GM23338 (cell line): ENCODE results near the gene SLC26A1. TPM values are rescaled to one million over a fixed set of nuclear protein-coding genes. Genes with fewer than 3 reads are reported as not detected.

Experiments
- ATAC-seq: fragments of 200-7000 bp; cut with Tn5 transposase; 3 replicates; pipeline ENCODE4 v1.9.1; 2020
- DNase-seq: peaks from one replicate; pipeline ENCODE4 v3.0.0-alpha.2; 2015; ENCODE audit warnings: low spot score
- H2AFZ ChIP-seq: fragments of 200-600 bp; sonication (generic); 2 replicates; pipeline ENCODE4 v1.8.0; 2016; ENCODE audit warnings: antibody characterized with exemption, mild to moderate bottlenecking, moderate library complexity
- H3F3A ChIP-seq: fragments of 200-600 bp; sonication (generic); replicated peaks from 2 replicates; pipeline ENCODE4 v1.8.0; 2017; ENCODE audit warnings: antibody characterized with exemption, mixed run types, low read depth
- H3K27ac ChIP-seq: fragments of 200-600 bp; sonication (generic); 2 replicates; pipeline ENCODE4 v1.6.1; 2016; ENCODE audit warnings: low read depth
- H3K27me3 ChIP-seq: fragments of 200-600 bp; sonication (generic); 2 replicates; pipeline ENCODE4 v1.8.0; 2016; ENCODE audit warnings: mild to moderate bottlenecking, mixed run types, moderate library complexity; ENCODE audit not compliant: insufficient read depth
- H3K36me3 ChIP-seq: fragments of 200-600 bp; sonication (generic); 2 replicates; pipeline ENCODE4 v1.8.0; 2016; ENCODE audit warnings: mild to moderate bottlenecking; ENCODE audit not compliant: insufficient read depth
- H3K4me1 ChIP-seq: fragments of 200-600 bp; sonication (generic); 2 replicates; pipeline ENCODE4 v1.8.0; 2016; ENCODE audit warnings: mild to moderate bottlenecking, moderate library complexity; ENCODE audit not compliant: insufficient read depth
- H3K4me2 ChIP-seq: fragments of 200-600 bp; sonication (generic); 2 replicates; pipeline ENCODE4 v1.7.1; 2017; ENCODE audit warnings: mixed run types
- H3K4me3 ChIP-seq: fragments of 200-600 bp; sonication (generic); 2 replicates; pipeline ENCODE4 v1.6.1; 2016; ENCODE audit warnings: mixed run types
- H3K79me2 ChIP-seq: fragments of 200-600 bp; sonication (generic); replicated peaks from 2 replicates; pipeline ENCODE4 v1.8.0; 2017; ENCODE audit warnings: mild to moderate bottlenecking; ENCODE audit not compliant: insufficient read depth
- H3K9me2 ChIP-seq: fragments of 200-600 bp; sonication (generic); 2 replicates; pipeline ENCODE4 v1.8.0; 2017; ENCODE audit not compliant: insufficient read depth
- H4K20me1 ChIP-seq: fragments of 200-600 bp; sonication (generic); replicated peaks from 2 replicates; pipeline ENCODE4 v1.8.0; 2017; ENCODE audit warnings: mild to moderate bottlenecking; ENCODE audit not compliant: insufficient read depth
- H3K27ac Mint-ChIP-seq: 2 replicates; pipeline ENCODE4 v1.8.0; 2020; ENCODE audit warnings: inconsistent platforms, mild to moderate bottlenecking, moderate library complexity, mixed read lengths
- H3K27me3 Mint-ChIP-seq: 3 replicates; pipeline ENCODE4 v1.8.0; 2022; ENCODE audit warnings: low read depth, mild to moderate bottlenecking, moderate library complexity, mixed read lengths, inconsistent platforms; ENCODE audit not compliant: insufficient read depth, poor library complexity
- H3K36me3 Mint-ChIP-seq: 3 replicates; pipeline ENCODE4 v1.8.0; 2021; ENCODE audit warnings: low read depth, mild to moderate bottlenecking, inconsistent platforms, moderate library complexity, mixed read lengths
- H3K4me1 Mint-ChIP-seq: 3 replicates; pipeline ENCODE4 v1.8.0; 2020; ENCODE audit warnings: mild to moderate bottlenecking, inconsistent platforms, mixed read lengths
- H3K4me3 Mint-ChIP-seq: 3 replicates; pipeline ENCODE4 v1.8.0; 2021; ENCODE audit warnings: moderate library complexity, mild to moderate bottlenecking, inconsistent platforms, mixed read lengths
- H3K9me3 Mint-ChIP-seq: 3 replicates; pipeline ENCODE4 v1.8.0; 2020; ENCODE audit warnings: moderate library complexity, mild to moderate bottlenecking, inconsistent platforms, mixed read lengths
- CREB1 ChIP-seq: fragments of 250-450 bp; sonication (Bioruptor Pico); IDR thresholded peaks from 2 replicates; pipeline ENCODE4 v1.5.0; 2020; ENCODE audit warnings: low read depth, mild to moderate bottlenecking, moderate library complexity
- EZH2 ChIP-seq: fragments of 200-600 bp; sonication (generic); IDR thresholded peaks from one replicate; pipeline ENCODE4 v1.8.0; 2017; ENCODE audit warnings: antibody characterized with exemption, mild to moderate bottlenecking, low read depth; ENCODE audit not compliant: unreplicated experiment
- EZH2phosphoT487 ChIP-seq: fragments of 200-600 bp; sonication (generic); IDR thresholded peaks from one replicate; pipeline ENCODE4 v1.8.1; 2018; ENCODE audit warnings: antibody characterized with exemption; ENCODE audit not compliant: unreplicated experiment
- JUNB ChIP-seq: IDR thresholded peaks from one replicate; pipeline ENCODE4 v1.6.1; 2016; ENCODE audit warnings: antibody characterized with exemption; ENCODE audit not compliant: unreplicated experiment
- POLR2AphosphoS5 ChIP-seq: IDR thresholded peaks from 2 replicates; pipeline ENCODE4 v1.6.1; 2016; ENCODE audit warnings: antibody characterized with exemption, low read depth
- STAT1 ChIP-seq: IDR thresholded peaks from one replicate; pipeline ENCODE4 v1.6.1; 2016; ENCODE audit warnings: antibody characterized with exemption; ENCODE audit not compliant: unreplicated experiment
- ZNF114 ChIP-seq: fragments of 250-450 bp; sonication (Bioruptor Pico); IDR thresholded peaks from 2 replicates; pipeline ENCODE4 v1.5.0; 2020; ENCODE audit warnings: mild to moderate bottlenecking, moderate library complexity
- polyA plus RNA-seq: library from polyadenylated mRNA; unstranded; fragments of >200 nt; fragmentation: Nextera tagmentation; extraction: Ambion mirVana; gene quantifications from 2 replicates; pipeline ENCODE4 v1.2.1, GENCODE V29; 2016
- total RNA-seq: library from RNA; depleted of rRNA; stranded (reverse); fragments of >200 nt; shearing (Covaris generic); gene quantifications from 2 replicates; pipeline ENCODE4 v1.2.3, GENCODE V29; 2014
- TF ChIP-seq, protein P1 (sequence below): fragments of 250-450 bp; sonication (Bioruptor Pico); IDR thresholded peaks from 2 replicates; pipeline ENCODE4 v1.5.0; 2020; ENCODE audit warnings: mild to moderate bottlenecking, moderate library complexity

The SLC26A1 gene
- total and polyA plus RNA-seq, 2 experiments from 2014 or later, result 0.10 to 0.27 TPM

- TF ChIP-seq, protein P1, sequence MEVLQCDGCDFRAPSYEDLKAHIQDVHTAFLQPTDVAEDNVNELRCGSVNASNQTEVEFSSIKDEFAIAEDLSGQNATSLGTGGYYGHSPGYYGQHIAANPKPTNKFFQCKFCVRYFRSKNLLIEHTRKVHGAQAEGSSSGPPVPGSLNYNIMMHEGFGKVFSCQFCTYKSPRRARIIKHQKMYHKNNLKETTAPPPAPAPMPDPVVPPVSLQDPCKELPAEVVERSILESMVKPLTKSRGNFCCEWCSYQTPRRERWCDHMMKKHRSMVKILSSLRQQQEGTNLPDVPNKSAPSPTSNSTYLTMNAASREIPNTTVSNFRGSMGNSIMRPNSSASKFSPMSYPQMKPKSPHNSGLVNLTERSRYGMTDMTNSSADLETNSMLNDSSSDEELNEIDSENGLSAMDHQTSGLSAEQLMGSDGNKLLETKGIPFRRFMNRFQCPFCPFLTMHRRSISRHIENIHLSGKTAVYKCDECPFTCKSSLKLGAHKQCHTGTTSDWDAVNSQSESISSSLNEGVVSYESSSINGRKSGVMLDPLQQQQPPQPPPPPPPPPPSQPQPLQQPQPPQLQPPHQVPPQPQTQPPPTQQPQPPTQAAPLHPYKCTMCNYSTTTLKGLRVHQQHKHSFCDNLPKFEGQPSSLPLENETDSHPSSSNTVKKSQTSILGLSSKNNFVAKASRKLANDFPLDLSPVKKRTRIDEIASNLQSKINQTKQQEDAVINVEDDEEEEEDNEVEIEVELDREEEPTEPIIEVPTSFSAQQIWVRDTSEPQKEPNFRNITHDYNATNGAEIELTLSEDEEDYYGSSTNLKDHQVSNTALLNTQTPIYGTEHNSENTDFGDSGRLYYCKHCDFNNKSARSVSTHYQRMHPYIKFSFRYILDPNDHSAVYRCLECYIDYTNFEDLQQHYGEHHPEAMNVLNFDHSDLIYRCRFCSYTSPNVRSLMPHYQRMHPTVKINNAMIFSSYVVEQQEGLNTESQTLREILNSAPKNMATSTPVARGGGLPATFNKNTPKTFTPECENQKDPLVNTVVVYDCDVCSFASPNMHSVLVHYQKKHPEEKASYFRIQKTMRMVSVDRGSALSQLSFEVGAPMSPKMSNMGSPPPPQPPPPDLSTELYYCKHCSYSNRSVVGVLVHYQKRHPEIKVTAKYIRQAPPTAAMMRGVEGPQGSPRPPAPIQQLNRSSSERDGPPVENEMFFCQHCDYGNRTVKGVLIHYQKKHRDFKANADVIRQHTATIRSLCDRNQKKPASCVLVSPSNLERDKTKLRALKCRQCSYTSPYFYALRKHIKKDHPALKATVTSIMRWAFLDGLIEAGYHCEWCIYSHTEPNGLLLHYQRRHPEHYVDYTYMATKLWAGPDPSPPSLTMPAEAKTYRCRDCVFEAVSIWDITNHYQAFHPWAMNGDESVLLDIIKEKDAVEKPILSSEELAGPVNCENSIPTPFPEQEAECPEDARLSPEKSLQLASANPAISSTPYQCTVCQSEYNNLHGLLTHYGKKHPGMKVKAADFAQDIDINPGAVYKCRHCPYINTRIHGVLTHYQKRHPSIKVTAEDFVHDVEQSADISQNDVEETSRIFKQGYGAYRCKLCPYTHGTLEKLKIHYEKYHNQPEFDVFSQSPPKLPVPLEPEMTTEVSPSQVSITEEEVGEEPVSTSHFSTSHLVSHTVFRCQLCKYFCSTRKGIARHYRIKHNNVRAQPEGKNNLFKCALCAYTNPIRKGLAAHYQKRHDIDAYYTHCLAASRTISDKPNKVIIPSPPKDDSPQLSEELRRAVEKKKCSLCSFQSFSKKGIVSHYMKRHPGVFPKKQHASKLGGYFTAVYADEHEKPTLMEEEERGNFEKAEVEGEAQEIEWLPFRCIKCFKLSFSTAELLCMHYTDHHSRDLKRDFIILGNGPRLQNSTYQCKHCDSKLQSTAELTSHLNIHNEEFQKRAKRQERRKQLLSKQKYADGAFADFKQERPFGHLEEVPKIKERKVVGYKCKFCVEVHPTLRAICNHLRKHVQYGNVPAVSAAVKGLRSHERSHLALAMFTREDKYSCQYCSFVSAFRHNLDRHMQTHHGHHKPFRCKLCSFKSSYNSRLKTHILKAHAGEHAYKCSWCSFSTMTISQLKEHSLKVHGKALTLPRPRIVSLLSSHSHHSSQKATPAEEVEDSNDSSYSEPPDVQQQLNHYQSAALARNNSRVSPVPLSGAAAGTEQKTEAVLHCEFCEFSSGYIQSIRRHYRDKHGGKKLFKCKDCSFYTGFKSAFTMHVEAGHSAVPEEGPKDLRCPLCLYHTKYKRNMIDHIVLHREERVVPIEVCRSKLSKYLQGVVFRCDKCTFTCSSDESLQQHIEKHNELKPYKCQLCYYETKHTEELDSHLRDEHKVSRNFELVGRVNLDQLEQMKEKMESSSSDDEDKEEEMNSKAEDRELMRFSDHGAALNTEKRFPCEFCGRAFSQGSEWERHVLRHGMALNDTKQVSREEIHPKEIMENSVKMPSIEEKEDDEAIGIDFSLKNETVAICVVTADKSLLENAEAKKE (CRISPR knock-in tag), result no peak
- no peak for TF ChIP-seq ZNF114 (CRISPR knock-in tag)
- no peak for TF ChIP-seq JUNB
- no peak for TF ChIP-seq EZH2
- no peak for TF ChIP-seq CREB1 (CRISPR knock-in tag)
- TF ChIP-seq POLR2AphosphoS5, result no peak
- no peak for TF ChIP-seq EZH2phosphoT487
Measured at GRCh38 chr4:1023895-1024740, 30.9 kb upstream of the SLC26A1 start (continued).

GRCh38 chr4:1023075-1023640, 30.0 kb upstream of the SLC26A1 start:
- Histone ChIP-seq H3K4me1 (no peaks in the 10 kb centered on the region), H3K27ac (no peak overlapping the region), H3K4me3 (no peak overlapping the region), H2AFZ (no peak overlapping the region), H3K36me3 (no peaks in the 10 kb centered on the region; the same call in 1 of the 2 replicates), H4K20me1 (no peaks in the 10 kb centered on the region; the same call in 1 of the 2 replicates), H3K4me2 (no peak overlapping the region), H3K9me2 (no peaks in the 10 kb centered on the region), H3F3A (no peaks in the 10 kb centered on the region), H3K27me3 (no peaks in the 10 kb centered on the region), H3K79me2 (no peaks in the 10 kb centered on the region)
- Mint-ChIP-seq H3K27ac (no peak overlapping the region), H3K9me3 (no peaks in the 10 kb centered on the region; the same call in 2 of the 3 replicates), H3K4me3 (no peak overlapping the region), H3K36me3 (peaks cover 13% of the 10 kb centered on the region), H3K27me3 (peaks cover 6% of the 10 kb centered on the region), H3K4me1 (peaks cover 4% of the 10 kb centered on the region; the same call in 1 of the 3 replicates)
- no peak for DNase-seq
- ATAC-seq, result no peak
- TF ChIP-seq STAT1 (no peak), EZH2 (no peak), CREB1 (CRISPR knock-in tag) (no peak)
- TF ChIP-seq, protein P1 (CRISPR knock-in tag), result no peak
